ENCODE measurements around the gene SPOCK3.
"Not testable (repeated sequence)": the region's sequence is repeated elsewhere in the genome, so short reads cannot be mapped to it uniquely, and the experiment has no call there.

SPOCK3 gene

DNA sequence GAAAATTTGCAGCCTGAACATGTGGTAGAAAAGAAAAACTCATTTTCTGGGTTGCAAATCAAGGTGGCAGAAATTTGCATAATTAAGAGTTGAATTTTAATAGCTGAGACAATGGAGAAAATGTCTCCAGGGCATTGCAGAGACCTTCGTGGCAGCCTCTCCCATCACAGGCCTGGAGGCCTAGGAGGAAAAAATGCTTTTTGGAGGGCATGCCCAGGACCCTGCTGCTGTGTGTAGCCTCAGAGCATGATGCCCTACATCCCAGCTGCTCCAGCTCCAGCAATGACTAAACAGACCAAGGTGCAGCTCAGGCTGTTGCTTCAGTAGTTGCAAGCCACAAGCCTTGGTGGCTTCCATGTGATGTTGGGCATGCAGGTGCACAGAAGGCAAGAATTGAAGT lies 266.1 kb downstream of the SPOCK3 start:
- not testable (repeated sequence) for DNase-seq (ENCODE audit: low read depth in 2 of 3, low spot score in 2 of 3)

DNA sequence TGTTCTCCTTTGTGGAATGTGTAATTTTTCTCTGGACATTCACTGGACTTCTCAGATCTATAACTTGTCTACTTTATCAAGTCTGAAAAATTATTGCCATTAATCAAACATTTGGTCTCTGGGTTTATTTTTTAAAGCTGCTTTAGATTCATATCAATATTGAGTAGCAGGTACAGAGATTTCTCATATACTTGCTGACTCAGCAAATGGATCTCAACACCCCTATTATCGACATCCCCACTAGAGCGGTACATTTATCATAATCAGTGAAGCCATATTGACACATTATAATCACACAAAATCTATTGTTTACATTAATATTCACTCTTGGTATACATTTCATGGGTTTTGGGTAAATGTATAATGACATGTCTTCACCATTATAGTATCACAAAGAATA lies 268.7 kb downstream of the SPOCK3 start:
- DNase-seq (ENCODE audit: low read depth in 2 of 3, low spot score in 2 of 3) = no peak

DNA sequence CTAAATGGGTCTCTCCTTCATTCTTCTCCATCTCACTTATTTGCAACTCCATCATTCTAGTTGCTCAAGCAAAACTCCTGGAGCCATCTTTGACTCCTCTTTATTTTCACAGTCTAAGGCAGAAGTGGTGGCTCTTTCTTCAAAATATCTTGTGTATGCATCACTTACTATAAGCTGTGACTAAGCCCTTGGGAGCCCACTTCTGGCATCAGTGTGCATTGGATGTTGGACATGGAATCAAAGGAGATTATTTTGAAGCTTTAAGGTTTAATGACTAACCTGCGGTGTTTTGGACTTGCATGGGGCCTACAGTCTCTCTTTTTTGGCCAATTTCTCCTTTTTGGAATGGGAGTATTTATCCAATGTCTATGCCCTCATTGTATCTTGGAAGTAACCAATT lies 276.8 kb downstream of the SPOCK3 start:
- no peak for DNase-seq (ENCODE audit: low read depth in 2 of 3, low spot score in 2 of 3)

DNA sequence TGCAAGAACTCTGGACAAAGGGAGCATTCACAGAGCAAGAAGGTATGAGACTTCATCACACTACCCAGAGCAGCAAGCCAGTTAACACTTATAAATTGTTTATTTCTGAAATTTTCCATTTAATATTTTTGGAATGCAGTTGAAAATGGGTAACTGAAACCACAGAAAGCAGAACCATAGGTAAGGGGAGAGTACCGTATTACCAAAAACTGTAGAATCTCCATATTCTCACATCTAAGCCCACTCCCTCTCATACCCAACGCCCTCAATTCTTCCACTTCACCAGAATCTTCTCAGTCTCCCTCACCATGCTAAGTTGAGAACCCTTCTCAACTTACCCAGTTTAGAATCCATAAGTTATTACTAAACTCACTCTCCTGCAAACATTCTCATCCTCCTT lies 277.8 kb downstream of the SPOCK3 start:
- no peak for DNase-seq (ENCODE audit: low read depth in 2 of 3, low spot score in 2 of 3)

DNA sequence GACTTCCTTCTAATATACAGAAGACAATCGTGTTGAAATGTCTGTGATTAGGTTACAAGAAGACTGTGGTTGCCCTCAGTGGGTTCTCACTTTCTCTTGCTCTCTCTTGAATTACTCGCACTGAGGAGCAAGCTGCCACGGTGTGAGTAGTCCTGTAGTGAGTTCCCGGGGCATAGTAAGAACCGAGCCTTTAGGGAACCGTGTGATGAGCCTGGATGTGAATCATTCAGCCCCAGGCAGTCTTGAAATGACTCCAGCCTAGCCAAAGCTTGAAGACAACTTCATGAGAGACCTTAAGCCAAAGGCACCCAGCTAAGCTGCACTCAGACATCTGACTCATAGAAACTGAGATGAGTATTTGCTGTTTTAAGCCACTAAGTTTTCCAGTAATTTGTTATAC lies 292.7 kb downstream of the SPOCK3 start:
- no peak for DNase-seq (ENCODE audit: low read depth in 2 of 3, low spot score in 2 of 3)

DNA sequence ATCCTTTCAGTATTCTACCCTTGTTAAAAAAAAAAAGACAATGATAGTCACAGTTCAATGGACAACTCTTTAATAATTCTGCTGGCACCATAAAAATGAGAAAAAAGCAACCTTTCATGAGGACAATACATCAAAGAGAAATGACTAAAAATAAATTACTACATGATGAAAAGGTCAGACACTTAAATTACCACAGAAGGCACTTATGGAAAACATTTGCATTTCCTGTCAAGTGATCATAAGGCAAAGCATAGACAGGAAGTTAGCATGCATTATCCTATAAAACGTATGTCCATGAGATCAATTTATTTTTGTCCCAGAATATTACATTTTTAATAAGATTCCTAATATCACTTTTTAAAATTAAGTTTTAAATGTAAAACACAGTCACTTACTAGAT lies 303.8 kb downstream of the SPOCK3 start:
- no peak for DNase-seq (ENCODE audit: low read depth in 2 of 3, low spot score in 2 of 3)

DNA sequence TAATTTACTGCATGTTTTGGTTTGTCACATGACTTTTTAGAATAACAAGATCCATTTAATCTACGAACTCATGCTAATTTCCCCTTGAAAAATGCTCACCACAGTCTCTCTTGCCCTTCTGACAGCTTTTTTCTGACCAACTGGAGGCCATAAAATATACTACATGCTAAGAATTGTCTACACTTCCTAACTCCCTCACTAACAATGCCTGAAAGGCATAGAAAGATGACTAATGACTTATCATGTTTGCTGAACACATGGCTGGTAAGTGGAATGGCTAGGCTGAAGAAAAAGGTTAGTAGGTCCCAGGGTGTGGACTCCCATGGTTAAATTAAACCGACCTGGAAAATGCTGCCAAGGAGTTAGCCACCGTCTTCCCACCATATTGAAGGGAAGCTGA lies 309.9 kb downstream of the SPOCK3 start:
- no peak for DNase-seq (ENCODE audit: low read depth in 2 of 3, low spot score in 2 of 3)

DNA sequence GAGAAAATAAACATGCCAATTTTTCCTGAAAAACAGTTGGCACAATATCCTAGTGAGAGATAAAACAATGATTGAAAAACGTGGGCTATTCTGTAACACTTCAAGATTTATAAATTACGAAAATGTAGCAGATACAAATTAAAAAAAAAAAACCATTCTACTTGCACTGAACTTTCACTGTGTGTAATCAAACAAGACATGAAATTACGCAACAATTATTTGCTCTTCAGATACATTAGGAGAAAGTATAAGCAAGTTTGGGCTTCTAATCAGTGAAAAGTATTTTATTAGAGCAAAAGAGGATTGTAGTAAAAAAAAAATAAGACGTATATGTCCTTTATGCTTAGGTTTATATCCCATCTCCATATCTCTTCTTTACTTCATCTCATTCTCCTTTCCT lies 320.4 kb downstream of the SPOCK3 start:
- no peak for DNase-seq (ENCODE audit: low read depth in 2 of 3, low spot score in 2 of 3)

DNA sequence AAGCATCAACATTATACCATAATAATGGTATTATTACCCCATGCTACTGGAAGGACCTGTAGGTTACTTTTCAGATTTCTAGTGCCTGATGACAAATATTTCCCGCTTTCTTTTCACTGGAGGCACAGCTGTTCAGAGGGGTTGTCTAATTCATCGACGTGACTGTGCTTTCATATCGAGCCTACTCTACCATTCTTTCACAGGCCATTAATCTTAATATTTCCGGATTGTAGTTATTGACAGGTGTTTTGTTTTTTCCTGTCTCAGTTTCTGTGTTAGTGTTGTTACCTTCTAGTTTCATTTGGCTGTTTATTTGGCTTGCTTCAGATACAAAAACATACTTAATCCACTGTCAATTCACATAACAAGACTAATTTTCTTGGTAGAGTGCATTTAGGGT lies 330.9 kb downstream of the SPOCK3 start:
- DNase-seq (ENCODE audit: low read depth in 2 of 3, low spot score in 2 of 3) = no peak

DNA sequence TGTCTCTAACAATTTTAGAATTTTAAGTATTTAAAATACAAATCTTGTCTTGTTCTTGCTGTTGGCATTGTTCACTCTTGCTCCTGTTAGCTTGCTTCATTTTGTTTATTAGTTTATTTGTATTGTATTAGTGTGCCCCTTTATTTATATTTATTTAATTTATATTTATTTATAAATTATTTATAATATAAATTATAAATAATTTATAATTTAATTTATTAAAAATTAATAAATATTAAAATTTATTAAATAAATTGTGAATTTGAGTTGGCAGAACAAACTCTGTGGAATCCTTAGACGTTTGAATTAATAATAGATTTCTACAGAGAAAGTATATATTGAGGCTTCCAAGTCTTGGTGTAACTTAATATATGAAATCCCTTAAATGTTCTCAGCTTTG lies 331.4 kb downstream of the SPOCK3 start:
- DNase-seq (ENCODE audit: low read depth in 2 of 3, low spot score in 2 of 3) = no peak

DNA sequence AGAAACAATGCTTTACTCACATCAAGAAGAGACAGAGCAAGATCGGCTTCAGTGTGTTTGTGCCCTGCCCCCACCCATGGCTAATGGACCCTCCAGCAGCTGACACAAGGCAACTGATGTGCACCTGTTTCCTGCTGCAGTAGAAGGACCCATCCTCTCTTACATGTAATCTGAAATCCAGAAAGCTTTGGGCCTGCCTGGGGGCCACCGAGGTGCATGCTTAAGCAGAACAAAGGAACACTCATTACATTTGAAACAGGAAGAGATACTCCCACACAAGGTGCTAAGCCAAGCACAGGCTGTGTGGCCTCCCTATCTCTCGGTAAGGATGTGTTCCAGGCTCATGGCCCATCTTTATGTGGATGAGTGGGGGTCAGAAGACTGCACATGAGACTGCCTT lies 338.0 kb downstream of the SPOCK3 start:
- no peak for DNase-seq (ENCODE audit: low read depth in 2 of 3, low spot score in 2 of 3)

DNA sequence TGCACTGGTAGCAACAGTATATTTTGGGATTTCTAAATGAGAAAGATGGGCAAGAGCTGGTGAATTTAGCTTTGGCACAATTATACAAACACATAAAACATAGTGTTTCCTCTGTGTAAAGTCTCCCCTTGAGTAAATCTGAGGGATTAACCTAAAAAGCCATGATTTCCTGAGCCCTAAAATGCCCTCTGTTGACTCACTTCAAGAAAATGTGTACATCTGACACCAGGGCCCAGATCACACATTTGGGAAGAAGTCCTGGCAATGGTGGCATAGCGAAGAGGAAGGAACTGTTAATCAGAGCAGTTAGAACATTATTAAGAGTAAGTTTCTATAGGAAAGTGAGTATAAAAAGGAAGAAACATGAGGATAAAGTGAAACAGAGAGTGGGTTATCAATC lies 338.5 kb downstream of the SPOCK3 start:
- DNase-seq (ENCODE audit: low read depth in 2 of 3, low spot score in 2 of 3) = no peak

DNA sequence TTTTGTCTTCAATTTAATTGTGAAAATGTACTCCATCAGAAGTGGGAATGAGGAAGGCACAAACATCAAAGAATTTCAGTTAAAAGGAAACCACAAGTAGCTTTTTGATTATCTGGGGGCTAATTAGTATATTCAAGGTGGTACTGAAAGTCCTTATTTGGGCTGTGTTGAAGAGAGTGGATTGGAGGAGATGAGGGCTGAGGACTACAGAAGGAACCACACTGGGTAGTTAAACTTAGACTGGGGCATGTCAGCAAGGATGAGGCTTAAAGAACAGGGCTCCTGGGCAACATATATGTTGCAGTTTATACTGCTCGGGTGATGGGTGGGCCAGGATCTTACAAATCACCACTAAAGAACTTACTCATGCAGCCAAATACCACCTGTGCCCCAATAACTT lies 346.8 kb downstream of the SPOCK3 start:
- DNase-seq (ENCODE audit: low read depth in 2 of 3, low spot score in 2 of 3) = no peak

DNA sequence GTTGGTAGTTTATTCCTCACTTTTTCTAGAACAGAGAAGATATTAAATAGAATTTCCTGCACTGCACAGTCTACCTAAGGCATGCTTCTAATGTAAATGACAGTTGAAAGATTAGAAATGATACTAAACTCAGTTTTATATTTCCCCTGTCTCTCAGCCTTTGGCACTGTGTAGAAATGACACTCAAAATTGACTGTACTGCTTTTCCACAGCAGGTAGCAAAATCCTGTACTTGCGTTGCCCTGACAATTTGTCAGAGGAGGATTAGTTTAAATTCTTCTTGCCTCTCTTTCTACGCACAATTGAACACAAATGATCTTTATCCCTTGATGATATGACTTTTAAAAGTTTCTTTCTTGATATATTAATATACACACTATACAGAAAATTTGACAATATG lies 347.6 kb downstream of the SPOCK3 start:
- no peak for DNase-seq (ENCODE audit: low read depth in 2 of 3, low spot score in 2 of 3)

DNA sequence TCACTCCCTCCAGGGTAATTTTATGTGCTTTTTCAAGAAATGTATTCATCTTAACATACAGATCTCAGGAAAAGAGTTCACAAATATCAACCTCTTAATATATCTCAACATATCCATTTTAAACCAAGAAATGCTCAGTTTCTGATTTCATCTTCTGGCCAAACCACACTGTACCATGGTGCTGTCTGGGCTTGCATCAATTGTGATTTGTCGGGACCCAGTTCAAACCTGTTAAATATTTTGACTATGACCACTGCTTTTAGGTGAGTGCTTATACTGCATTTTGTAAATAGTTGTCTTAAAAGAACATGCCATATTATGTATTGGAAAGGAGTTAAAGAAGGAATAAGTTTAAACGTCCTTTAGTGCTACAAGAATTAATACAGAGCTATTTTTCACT lies 352.1 kb downstream of the SPOCK3 start:
- DNase-seq (ENCODE audit: low read depth in 2 of 3, low spot score in 2 of 3) = no peak

DNA sequence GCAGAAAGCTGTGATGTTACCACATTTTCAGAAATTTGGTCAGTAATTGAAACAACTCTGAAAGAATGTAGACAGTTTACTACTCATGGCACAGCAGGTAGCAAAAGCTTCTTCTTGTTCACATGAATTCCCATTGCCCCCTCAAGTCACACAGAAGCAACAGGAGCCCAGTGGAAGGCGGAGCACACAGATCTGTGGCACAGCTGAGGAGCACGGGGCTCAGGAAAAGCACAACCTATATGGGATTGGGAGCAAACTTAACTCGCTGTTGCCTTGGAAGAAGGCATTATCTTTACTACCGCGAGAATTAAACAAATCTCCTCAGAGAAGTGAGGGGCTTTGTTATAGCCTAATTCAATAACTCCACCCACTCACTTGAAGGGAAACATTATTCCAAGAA lies 358.5 kb downstream of the SPOCK3 start:
- no peak for DNase-seq (ENCODE audit: low read depth in 2 of 3, low spot score in 2 of 3)

DNA sequence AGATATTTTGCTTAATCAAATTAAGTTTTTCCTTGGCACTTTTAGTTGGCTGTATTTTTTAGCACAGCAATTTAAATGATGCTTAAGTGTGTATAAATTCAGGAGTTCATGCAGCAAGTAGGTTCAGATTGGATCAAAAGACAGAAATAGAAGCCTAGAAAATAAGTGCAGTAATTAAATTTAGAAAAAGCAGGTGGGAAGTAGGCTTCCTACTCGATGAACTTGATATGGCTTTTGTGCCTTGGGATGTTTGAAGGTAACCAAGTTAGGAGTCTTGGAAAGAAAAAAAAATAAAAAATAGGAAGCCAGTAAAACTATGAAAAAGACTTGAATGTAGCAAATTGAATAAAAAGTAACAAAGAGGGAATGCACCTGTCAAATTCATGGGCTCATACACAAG lies 372.3 kb downstream of the SPOCK3 start:
- no peak for DNase-seq (ENCODE audit: low read depth in 2 of 3, low spot score in 2 of 3)

DNA sequence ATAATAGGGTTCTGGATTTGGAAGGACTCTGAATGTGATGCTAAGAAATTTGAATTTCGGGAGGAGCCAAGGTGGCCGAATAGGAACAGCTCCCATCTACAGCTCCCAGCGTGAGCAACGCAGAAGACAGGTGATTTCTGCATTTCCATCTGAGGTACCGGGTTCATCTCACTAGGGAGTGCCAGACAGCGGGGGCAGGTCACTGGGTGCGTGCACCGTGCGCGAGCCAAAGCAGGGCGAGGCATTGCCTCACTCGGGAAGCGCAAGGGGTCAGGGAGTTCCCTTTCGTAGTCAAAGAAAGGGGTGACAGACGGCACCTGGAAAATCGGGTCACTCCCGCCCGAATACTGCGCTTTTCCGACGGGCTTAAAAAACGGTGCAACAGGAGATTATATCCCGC lies 383.9 kb downstream of the SPOCK3 start:
- not testable (repeated sequence) for DNase-seq (ENCODE audit: low read depth in 2 of 3, low spot score in 2 of 3)

DNA sequence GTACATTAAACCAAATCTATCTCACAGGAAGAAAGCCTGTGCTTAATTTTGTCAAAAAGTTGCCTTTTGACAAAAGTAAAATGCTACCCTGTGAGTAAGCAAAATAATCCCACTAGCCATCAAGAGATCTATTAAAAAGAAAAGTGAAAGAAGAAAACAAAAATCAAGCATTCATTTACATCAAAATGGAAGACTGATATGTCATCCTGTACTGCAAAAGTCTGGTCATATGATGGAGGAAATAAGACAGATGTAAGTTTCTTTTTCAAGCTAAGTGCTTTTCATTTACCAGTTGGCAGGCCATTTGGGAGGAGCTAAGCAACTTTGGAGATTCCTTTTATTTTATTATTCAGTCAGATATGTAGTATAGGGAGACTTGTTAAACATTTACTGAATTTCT lies 387.4 kb downstream of the SPOCK3 start:
- DNase-seq (ENCODE audit: low read depth in 2 of 3, low spot score in 2 of 3) = no peak

DNA sequence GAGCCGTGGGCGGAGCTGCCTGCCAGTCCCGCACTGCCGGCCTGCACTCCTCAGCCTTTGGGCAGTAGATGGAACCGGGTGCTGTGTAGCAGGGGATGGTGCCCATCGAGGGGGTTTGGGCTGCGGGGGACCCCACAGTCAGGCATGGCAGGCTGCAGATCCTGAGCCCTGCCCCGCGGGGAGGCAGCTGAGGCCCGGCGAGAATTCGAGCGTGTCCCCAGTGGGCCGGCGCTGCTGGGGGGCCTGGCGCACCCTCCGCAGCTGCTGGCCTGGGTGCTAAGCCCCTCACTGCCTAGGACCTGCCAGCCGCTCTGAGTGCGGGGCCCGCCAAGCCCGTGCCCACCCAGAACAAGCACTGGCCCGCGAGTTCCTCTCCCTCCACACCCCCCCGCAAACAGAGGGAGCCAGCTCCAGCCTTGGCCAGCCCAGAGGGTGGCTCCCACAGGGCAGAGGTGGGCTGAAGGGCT lies 391.5 kb downstream of the SPOCK3 start:
- DNase-seq (ENCODE audit: low read depth in 2 of 3, low spot score in 2 of 3) = no peak

DNA sequence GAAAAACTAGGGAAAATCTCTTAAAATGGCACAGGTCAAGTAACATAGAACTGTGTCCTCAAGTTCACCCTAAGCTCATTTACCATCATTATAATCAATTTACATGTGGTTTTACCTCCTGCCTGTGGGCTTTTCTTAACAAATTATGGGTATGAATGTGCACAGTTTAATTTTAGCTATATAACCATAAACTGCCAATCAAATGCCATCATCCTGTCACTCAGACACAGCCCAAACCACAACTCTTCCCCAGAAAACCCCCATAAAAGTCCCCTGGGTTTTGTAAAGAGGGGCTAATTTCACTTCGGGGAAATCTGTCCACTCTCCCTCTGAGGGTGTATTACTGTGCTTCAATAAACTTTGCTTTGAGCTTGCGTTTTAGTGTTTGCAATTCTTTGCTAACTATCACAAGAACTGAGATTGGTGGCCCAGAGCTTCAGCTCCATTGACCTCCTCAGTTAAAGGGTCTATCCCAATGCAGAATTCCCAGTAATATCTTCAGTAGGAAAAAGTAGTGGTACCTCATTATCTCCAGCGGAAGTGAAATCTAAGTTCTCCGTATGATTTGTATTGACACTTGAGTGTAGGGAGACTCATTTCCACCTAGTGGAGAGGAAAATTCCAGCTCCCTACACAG lies 394.6 kb downstream of the SPOCK3 start:
- DNase-seq (ENCODE audit: low read depth in 2 of 3, low spot score in 2 of 3) = no peak

DNA sequence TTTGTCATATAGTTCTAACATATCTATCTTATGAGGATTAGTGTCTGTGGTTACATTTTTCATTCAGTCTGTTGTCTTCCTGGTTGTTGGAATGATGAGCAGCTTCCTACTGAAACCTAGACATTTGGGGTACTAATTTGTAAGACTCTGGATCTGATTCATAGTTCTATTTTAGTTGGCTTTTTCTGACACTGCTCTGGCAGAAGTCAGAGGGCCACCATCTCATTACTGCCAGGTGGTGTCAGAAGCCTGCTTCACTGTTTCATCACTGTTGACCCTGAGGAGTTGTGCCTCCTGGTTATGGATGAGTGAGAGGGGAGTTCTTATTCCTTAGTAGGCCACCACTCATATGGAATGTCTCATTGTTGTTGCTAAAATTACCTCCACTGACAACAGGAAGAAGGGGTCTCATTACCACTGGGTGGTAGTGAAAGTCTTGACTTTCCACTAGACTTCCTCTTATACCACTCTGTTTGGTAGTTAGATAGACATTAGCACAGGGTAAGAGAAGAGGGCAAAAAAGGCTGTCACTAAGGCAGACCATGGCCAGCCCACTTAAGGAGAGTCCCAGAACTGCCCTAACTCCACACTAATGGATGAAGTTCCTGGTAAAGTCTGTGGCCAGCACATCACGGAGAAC lies 395.2 kb downstream of the SPOCK3 start:
- DNase-seq (ENCODE audit: low read depth in 2 of 3, low spot score in 2 of 3) = no peak

DNA sequence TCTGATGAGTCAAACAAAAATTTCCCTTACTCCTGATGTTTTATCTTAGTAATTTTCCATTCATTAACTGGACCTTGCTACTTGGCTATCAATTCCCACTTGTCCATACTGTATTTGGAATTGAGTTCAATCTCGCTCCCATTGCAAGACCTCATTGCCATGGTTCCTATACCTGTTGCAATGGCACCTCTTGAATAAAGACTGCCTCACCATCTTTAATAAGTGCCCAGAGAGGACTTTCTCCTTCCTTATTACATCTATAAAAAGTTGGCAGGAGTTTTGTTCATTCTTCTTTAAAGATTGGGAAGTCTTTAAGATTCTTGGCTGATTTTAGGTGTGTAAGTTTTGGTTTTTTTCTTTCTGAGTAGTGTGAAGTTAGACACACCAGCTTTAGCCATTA lies 397.4 kb downstream of the SPOCK3 start:
- DNase-seq (ENCODE audit: low read depth in 2 of 3, low spot score in 2 of 3) = no peak
